HL-60 (cell line): ENCODE measurements around the gene HTR3B.

Experiments
- CTCF ChIP-seq: IDR thresholded peaks from one replicate; pipeline ENCODE4 v1.5.1; 2011; ENCODE audit warnings: low read length, control low read depth, inconsistent platforms; ENCODE audit not compliant: insufficient read depth
- POLR2AphosphoS5 ChIP-seq: IDR thresholded peaks from 2 replicates; pipeline ENCODE4 v1.6.1; 2012; ENCODE audit warnings: low read depth
- SPI1 ChIP-seq: IDR thresholded peaks from 2 replicates; pipeline ENCODE4 v1.6.1; 2012; ENCODE audit warnings: low read depth, mild to moderate bottlenecking, borderline replicate concordance

- TF ChIP-seq CTCF (peak; percentile 88), POLR2AphosphoS5 (no peak), SPI1 (peak; percentile 5; the same call in 1 of the 2 replicates)
These were observed 8.3 kb upstream of the HTR3B start for GRCh38 chr11:113896156-113896879.
